ENCODE results near the gene COQ8B.
"Not testable (repeated sequence)": the region's sequence is repeated elsewhere in the genome, so short reads cannot be mapped to it uniquely, and the experiment has no call there.

COQ8B gene

DNA sequence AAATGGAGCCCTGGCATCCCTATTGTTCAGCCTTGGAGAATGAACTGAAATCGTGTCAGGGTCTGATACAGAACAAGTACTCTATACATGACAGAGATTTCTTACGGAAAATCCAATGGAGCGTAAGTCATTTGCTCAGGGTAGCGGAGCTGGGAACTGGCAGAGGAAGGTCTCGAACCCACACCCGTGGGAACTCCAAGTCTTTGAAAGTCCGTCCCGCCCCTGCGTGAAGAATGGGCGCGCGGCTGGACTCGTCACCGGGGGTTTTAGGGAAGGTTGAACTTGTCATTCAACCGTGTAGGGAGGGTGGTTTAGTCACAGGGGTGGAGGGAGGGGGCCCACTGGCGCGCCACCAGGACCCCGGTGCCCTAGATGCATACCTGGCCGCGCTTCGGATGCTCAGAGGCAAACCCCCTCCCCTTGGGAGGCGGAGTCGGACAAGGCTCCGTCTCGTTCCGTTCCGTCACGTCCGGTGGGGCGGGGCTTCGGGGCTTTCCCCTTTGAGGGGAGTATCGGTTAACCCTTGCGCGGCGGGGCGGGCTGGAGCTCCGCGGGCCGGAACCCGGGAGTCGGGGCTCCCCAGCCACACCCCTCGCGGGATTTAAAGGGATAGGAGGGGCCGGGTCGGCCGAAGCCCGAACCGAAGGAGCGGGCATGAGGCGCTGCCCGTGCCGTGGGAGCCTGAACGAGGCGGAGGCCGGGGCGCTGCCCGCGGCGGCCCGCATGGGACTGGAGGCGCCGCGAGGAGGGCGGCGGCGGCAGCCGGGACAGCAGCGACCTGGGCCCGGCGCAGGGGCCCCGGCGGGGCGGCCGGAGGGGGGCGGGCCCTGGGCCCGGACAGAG, at the start of gene COQ8B, which contains the start of gene ITPKC:
TSS of gene COQ8B (minus strand) at position 405 of the 843 bp plus-strand sequence. CDS start 2,254 bp downstream, outside the sequence.
TSS of gene ITPKC (plus strand) at position 631 of the 843 bp plus-strand sequence. CDS start at position 655, 24 bp downstream.
- H3K4me2 ChIP-seq, result peak within 1 kb of the TSS; percentile 84 to 100 (median 97)
- H3K27me3 ChIP-seq, result no peaks in the 10 kb centered on the region
- peaks cover 58 to 71% (median 65%) of the 10 kb centered on the region in 10 experiments for H3K4me1 ChIP-seq
- peak within 1 kb of the TSS; percentile 71 to 93 (median 83) for H3K4me3 ChIP-seq
- no peak for TF ChIP-seq Cebpa-rat (IDR thresholded peaks at IDR 0.05)
- H3K9ac ChIP-seq, result peak within 1 kb of the TSS; percentile 78 to 94 (median 90)
- peaks cover 0 to 34% (median 8%) of the 10 kb centered on the region in 11 experiments; a peak in 9 of 22 replicates for H4K20me1 ChIP-seq
- no peaks in the 10 kb centered on the region for H3K9me3 ChIP-seq (replicated peaks in 1 of 11)
- H3K27ac ChIP-seq, result peak within 1 kb of the TSS; percentile 72 to 90 (median 86)
- peaks cover 0 to 16% (median 4%) of the 10 kb centered on the region in 11 experiments; a peak in 5 of 22 replicates for H3K36me3 ChIP-seq

GRCh38 chr19:40766385-40766784, 49.7 kb upstream of the COQ8B start:
- not testable (repeated sequence) for H3K4me3 ChIP-seq, H3K27me3 ChIP-seq, H3K9ac ChIP-seq, H3K4me2 ChIP-seq, H3K27ac ChIP-seq
- peaks cover 69 to 100% (median 94%) of the 10 kb centered on the region in 11 experiments for H3K36me3 ChIP-seq
- peaks cover 4 to 23% (median 18%) of the 10 kb centered on the region in 11 experiments; a peak in 19 of 22 replicates for H3K9me3 ChIP-seq (replicated peaks in 1 of 11)
- H4K20me1 ChIP-seq, result peaks cover 36 to 57% (median 51%) of the 10 kb centered on the region in 11 experiments; a peak in 21 of 22 replicates
- H3K4me1 ChIP-seq, result peaks cover 0 to 15% (median 4%) of the 10 kb centered on the region in 10 experiments; a peak in 7 of 20 replicates

GRCh38 chr19:40763963-40764362, 47.3 kb upstream of the COQ8B start:
- Histone ChIP-seq H3K36me3 (peaks cover 81 to 100% (median 98%) of the 10 kb centered on the region in 11 experiments), H4K20me1 (peaks cover 59 to 81% (median 75%) of the 10 kb centered on the region in 11 experiments; a peak in 21 of 22 replicates)

DNA sequence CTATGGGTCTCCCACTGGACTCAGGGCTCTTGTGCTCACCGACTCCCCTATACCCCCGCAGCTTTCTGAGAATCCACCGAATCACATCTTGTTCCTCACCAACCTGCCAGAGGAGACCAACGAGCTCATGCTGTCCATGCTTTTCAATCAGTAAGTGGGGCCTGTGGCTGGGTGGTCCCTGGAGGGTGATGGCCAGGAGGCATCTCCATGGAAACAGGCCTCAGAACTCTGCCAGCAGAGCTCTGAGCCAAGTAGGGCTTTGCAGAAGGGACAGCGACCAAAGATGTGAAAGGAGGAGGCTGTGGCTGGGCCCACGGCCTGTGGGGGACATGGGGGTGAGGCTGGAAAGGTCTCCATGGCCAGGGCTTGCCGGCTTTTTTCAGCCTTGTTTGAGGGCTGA, 46.8 kb upstream of the COQ8B start:
- H3K9me3 ChIP-seq (replicated peaks in 1 of 11), result no peaks in the 10 kb centered on the region
- H3K4me2 ChIP-seq, result no peak overlapping the region
- H3K27me3 ChIP-seq, result no peaks in the 10 kb centered on the region
- H3K4me3 ChIP-seq, result no peak overlapping the region
- TF ChIP-seq Cebpa-rat (IDR thresholded peaks at IDR 0.05), result no peak
- peaks cover 61 to 85% (median 80%) of the 10 kb centered on the region in 11 experiments; a peak in 21 of 22 replicates for H4K20me1 ChIP-seq
- H3K9ac ChIP-seq, result 0 out of 22 replicates have a peak overlapping the region, but pooled peaks of 1 of the 11 experiments have one; percentile 12
- no peak overlapping the region for H3K27ac ChIP-seq
- H3K4me1 ChIP-seq, result peaks cover 0 to 15% (median 4%) of the 10 kb centered on the region in 10 experiments; a peak in 8 of 20 replicates
- H3K36me3 ChIP-seq, result peaks cover 86 to 100% (median 98%) of the 10 kb centered on the region in 11 experiments

More at GRCh38 chr19:40763963-40764362, 47.3 kb upstream of the COQ8B start:
- no peak overlapping the region for H3K4me2 ChIP-seq
- TF ChIP-seq Cebpa-rat (IDR thresholded peaks at IDR 0.05), result no peak
- H3K4me1 ChIP-seq, result peaks cover 0 to 15% (median 4%) of the 10 kb centered on the region in 10 experiments; a peak in 8 of 20 replicates
- H3K9me3 ChIP-seq (replicated peaks in 1 of 11), result no peaks in the 10 kb centered on the region; a peak in 1 of 22 replicates
- H3K27me3 ChIP-seq, result no peaks in the 10 kb centered on the region
- H3K4me3 ChIP-seq, result no peak overlapping the region
- no peak overlapping the region for H3K27ac ChIP-seq
- H3K9ac ChIP-seq, result no peak overlapping the region

GRCh38 chr19:40762754-40763470, 46.2 kb upstream of the COQ8B start:
- Histone ChIP-seq H3K27me3 (no peaks in the 10 kb centered on the region), H3K9me3 (replicated peaks in 1 of 11) (no peaks in the 10 kb centered on the region), H3K4me3 (no peak overlapping the region), H3K27ac (peak overlapping the region in 3 of 11 experiments; percentile 4 to 17 (median 10); a peak in 4 of 22 replicates), H3K4me2 (no peak overlapping the region), H4K20me1 (peaks cover 65 to 91% (median 86%) of the 10 kb centered on the region in 11 experiments; a peak in 21 of 22 replicates), H3K9ac (peak overlapping the region in 5 of 11 experiments; percentile 2 to 50 (median 11); a peak in 4 of 22 replicates), H3K36me3 (peaks cover 91 to 100% (median 100%) of the 10 kb centered on the region in 11 experiments), H3K4me1 (peaks cover 0 to 15% (median 4%) of the 10 kb centered on the region in 10 experiments; a peak in 8 of 20 replicates)
- TF ChIP-seq Cebpa-rat (IDR thresholded peaks at IDR 0.05), result no peak

DNA sequence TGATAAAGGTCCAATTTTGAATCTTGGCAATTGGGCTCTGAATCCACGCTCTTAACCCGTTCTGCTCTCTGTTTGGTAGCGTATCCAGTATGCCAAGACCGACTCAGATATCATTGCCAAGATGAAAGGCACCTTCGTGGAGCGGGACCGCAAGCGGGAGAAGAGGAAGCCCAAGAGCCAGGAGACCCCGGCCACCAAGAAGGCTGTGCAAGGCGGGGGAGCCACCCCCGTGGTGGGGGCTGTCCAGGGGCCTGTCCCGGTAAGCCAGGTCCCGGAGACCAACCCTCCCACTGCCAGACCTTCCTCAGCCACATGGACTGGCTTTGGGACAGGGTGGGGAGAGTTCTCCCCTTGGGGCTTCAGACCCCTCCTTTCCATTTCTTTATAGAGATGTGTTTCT, 42.7 kb upstream of the COQ8B start:
- TF ChIP-seq Cebpa-rat (IDR thresholded peaks at IDR 0.05), result no peak
- H3K9me3 ChIP-seq (replicated peaks in 1 of 11), result no peaks in the 10 kb centered on the region
- peaks cover 26 to 43% (median 34%) of the 10 kb centered on the region in 10 experiments for H3K4me1 ChIP-seq
- H3K36me3 ChIP-seq, result peaks cover 91 to 100% (median 100%) of the 10 kb centered on the region in 11 experiments
- no peak overlapping the region; a peak in 1 of 22 replicates for H3K9ac ChIP-seq
- H3K4me3 ChIP-seq, result no peak overlapping the region
- peaks cover 88 to 100% (median 100%) of the 10 kb centered on the region in 11 experiments; a peak in 21 of 22 replicates for H4K20me1 ChIP-seq
- no peaks in the 10 kb centered on the region for H3K27me3 ChIP-seq
- no peak overlapping the region for H3K27ac ChIP-seq
- no peak overlapping the region for H3K4me2 ChIP-seq

GRCh38 chr19:40758491-40758890, 41.8 kb upstream of the COQ8B start:
- no peak for TF ChIP-seq Cebpa-rat (IDR thresholded peaks at IDR 0.05)
- Histone ChIP-seq H3K9ac (no peak overlapping the region), H3K4me3 (no peak overlapping the region), H3K36me3 (peaks cover 82 to 100% (median 99%) of the 10 kb centered on the region in 11 experiments), H3K4me2 (no peak overlapping the region), H4K20me1 (peaks cover 84 to 100% (median 100%) of the 10 kb centered on the region in 11 experiments; a peak in 21 of 22 replicates), H3K4me1 (peaks cover 35 to 52% (median 43%) of the 10 kb centered on the region in 10 experiments), H3K27me3 (no peaks in the 10 kb centered on the region), H3K27ac (no peak overlapping the region), H3K9me3 (replicated peaks in 1 of 11) (no peaks in the 10 kb centered on the region)

GRCh38 chr19:40756502-40757110, 39.9 kb upstream of the COQ8B start:
- TF ChIP-seq Cebpa-rat (IDR thresholded peaks at IDR 0.05), result no peak
- peaks cover 66 to 100% (median 90%) of the 10 kb centered on the region in 11 experiments; a peak in 21 of 22 replicates for H4K20me1 ChIP-seq
- H3K4me1 ChIP-seq, result peaks cover 47 to 56% (median 51%) of the 10 kb centered on the region in 10 experiments
- peak overlapping the region; percentile 54 to 94 (median 87) for H3K4me2 ChIP-seq
- peak overlapping the region in 3 of 11 experiments; percentile 16 to 22 (median 20); a peak in 2 of 22 replicates for H3K27ac ChIP-seq
- peaks cover 63 to 95% (median 90%) of the 10 kb centered on the region in 11 experiments for H3K36me3 ChIP-seq
- no peaks in the 10 kb centered on the region for H3K27me3 ChIP-seq
- no peak overlapping the region for H3K4me3 ChIP-seq
- H3K9ac ChIP-seq, result peak overlapping the region in 7 of 11 experiments; percentile 11 to 56 (median 30); a peak in 4 of 22 replicates
- no peaks in the 10 kb centered on the region for H3K9me3 ChIP-seq (replicated peaks in 1 of 11)

Measured in BLaER1 treated with 17β-estradiol and CSF1 and Interleukin-3, amounts not matched to agents 10 nM and 100 nM (cell line).